A549 (cell line): ENCODE measurements around the gene SVEP1. TPM values are rescaled to one million over a fixed set of nuclear protein-coding genes. Genes with fewer than 3 reads are reported as not detected.

ENCODE experiments used
- ATAC-seq, 2 experiments: fragments of 200-7000 bp in 1 of 2; fragments of >200 bp in 1 of 2; cut with Nextera tagmentation in 1 of 2; cut with Tn5 transposase in 1 of 2; 3 replicates each; pipeline versions ENCODE4 v1.8.0 to v1.9.1; 2018 to 2020; ENCODE audit warnings: mild to moderate bottlenecking in 1 of 2, moderate library complexity in 1 of 2
- CTCF ChIA-PET: fragments of 300-600 bp; sonication (Branson Sonifier 250); formaldehyde crosslinking; extraction: SDS; loops from one replicate; lab custom pipeline; 2021; ENCODE audit warnings: antibody characterized with exemption, inconsistent platforms; lab: Yijun Ruan, JAX
- POLR2A ChIA-PET: fragments of 350-600 bp; formaldehyde crosslinking; extraction: SDS; loops from one replicate; lab custom pipeline; 2021; ENCODE audit warnings: antibody characterized with exemption, inconsistent platforms; lab: Yijun Ruan, JAX
- DNase-seq, 2 experiments: peaks; one replicate each; pipeline versions ENCODE4 v3.0.0 to v3.0.0-alpha.2; 2011 to 2016; ENCODE audit warnings: low read depth in 1 of 2, low spot score in 1 of 2
- FAIRE-seq: peaks from 2 replicates; lab custom pipeline; 2011; peaks lifted over from hg19 to GRCh38; lab: Jason Lieb, UNC
- H3K27ac ChIP-seq, 2 experiments: fragments of >200 bp; sonication (Bioruptor Twin); formaldehyde crosslinking; 3 replicates each; pipeline ENCODE4 v1.5.1; 2016 to 2017
- H3K4me1 ChIP-seq: fragments of >200 bp; sonication (Bioruptor Twin); formaldehyde crosslinking; 3 replicates; pipeline ENCODE4 v1.6.1; 2016
- H3K4me2 ChIP-seq: fragments of >200 bp; sonication (Bioruptor Twin); formaldehyde crosslinking; 3 replicates; pipeline ENCODE4 v1.6.1; 2016
- H3K4me3 ChIP-seq: fragments of >200 bp; sonication (Bioruptor Twin); formaldehyde crosslinking; 3 replicates; pipeline ENCODE4 v1.5.1; 2016
- H3K9me3 ChIP-seq: fragments of >200 bp; sonication (Bioruptor Twin); formaldehyde crosslinking; 3 replicates; pipeline ENCODE4 v1.6.1; 2016
- CBX2 ChIP-seq: fragments of 200-600 bp; sonication (generic); IDR thresholded peaks from 2 replicates; pipeline ENCODE4 v1.6.1; 2016; ENCODE audit warnings: low read depth, mild to moderate bottlenecking, borderline replicate concordance
- CEBPB ChIP-seq, 2 experiments: fragments of >200 bp in 1 of 2; sonication (Bioruptor Twin) in 1 of 2; formaldehyde crosslinking in 1 of 2; IDR thresholded peaks; 2 replicates each; pipeline ENCODE4 v1.6.1; 2012 to 2016
- CHD2 ChIP-seq: fragments of 150-350 bp; IDR thresholded peaks from 2 replicates; pipeline ENCODE4 v1.6.1; 2014; ENCODE audit warnings: low read length; ENCODE audit not compliant: partially characterized antibody
- FOSL2 ChIP-seq, 2 experiments: fragments of 450-650 bp in 1 of 2; fragments of >200 bp in 1 of 2; sonication (Bioruptor Twin) in 1 of 2; formaldehyde crosslinking; IDR thresholded peaks; 2 replicates each; pipeline versions ENCODE4 v1.5.0 to v1.6.1; 2016 to 2020; ENCODE audit warnings: mild to moderate bottlenecking in 1 of 2, moderate library complexity in 1 of 2
- FOXS1 ChIP-seq: fragments of 250-450 bp; sonication (Bioruptor Pico); IDR thresholded peaks from 2 replicates; pipeline ENCODE4 v1.5.0; 2020; ENCODE audit warnings: mild to moderate bottlenecking, moderate library complexity
- HEYL ChIP-seq: fragments of 250-450 bp; sonication (Bioruptor Pico); IDR thresholded peaks from 2 replicates; pipeline ENCODE4 v1.8.0; 2021; ENCODE audit warnings: mild to moderate bottlenecking, moderate library complexity
- HOXB13 ChIP-seq: fragments of 250-450 bp; sonication (Bioruptor Pico); IDR thresholded peaks from 2 replicates; pipeline ENCODE4 v1.5.0; 2020; ENCODE audit warnings: low read depth, mild to moderate bottlenecking, moderate library complexity
- KDM5A ChIP-seq: fragments of 200-600 bp; sonication (generic); IDR thresholded peaks from 2 replicates; pipeline ENCODE4 v1.6.1; 2016; ENCODE audit warnings: antibody characterized with exemption, mild to moderate bottlenecking
- MAZ ChIP-seq: fragments of 150-350 bp; IDR thresholded peaks from 2 replicates; pipeline ENCODE4 v1.6.1; 2014; ENCODE audit warnings: antibody characterized with exemption, low read depth, low read length, borderline replicate concordance
- MYC ChIP-seq: IDR thresholded peaks from 2 replicates; pipeline ENCODE4 v1.6.1; 2012; ENCODE audit warnings: mild to moderate bottlenecking, inconsistent platforms, low read length, improper control_type of control experiment, borderline replicate concordance
- POLR2AphosphoS2 ChIP-seq: conservative IDR thresholded peaks from 2 replicates; pipeline ENCODE4 v1.6.1; 2012; ENCODE audit warnings: low read length, improper control_type of control experiment, inconsistent platforms
- RAD21 ChIP-seq, 2 experiments: fragments of >200 bp in 1 of 2; sonication (Bioruptor Twin) in 1 of 2; formaldehyde crosslinking in 1 of 2; IDR thresholded peaks in 1 of 2; conservative IDR thresholded peaks in 1 of 2; 2 replicates in 1 of 2; 3 replicates in 1 of 2; pipeline ENCODE4 v1.6.1; 2012 to 2018; ENCODE audit warnings: inconsistent platforms in 1 of 2
- RFX5 ChIP-seq: fragments of 450-650 bp; IDR thresholded peaks from 2 replicates; pipeline ENCODE4 v1.7.1; 2014; ENCODE audit warnings: antibody characterized with exemption, mild to moderate bottlenecking, moderate library complexity
- SMC3 ChIP-seq: fragments of >200 bp; sonication (Bioruptor Twin); formaldehyde crosslinking; IDR thresholded peaks from 3 replicates; pipeline ENCODE4 v1.6.1; 2018; ENCODE audit warnings: inconsistent platforms
- SREBF2 ChIP-seq: fragments of 450-650 bp; IDR thresholded peaks from 2 replicates; pipeline ENCODE4 v1.6.1; 2014; ENCODE audit warnings: mild to moderate bottlenecking, moderate library complexity
- TP53 ChIP-seq: fragments of 250-450 bp; sonication (Bioruptor Pico); IDR thresholded peaks from 2 replicates; pipeline ENCODE4 v1.5.0; 2021; ENCODE audit warnings: mild to moderate bottlenecking, moderate library complexity
- ZNF302 ChIP-seq: fragments of 250-450 bp; sonication (Bioruptor Pico); IDR thresholded peaks from 2 replicates; pipeline ENCODE4 v1.9.0; 2021; ENCODE audit warnings: inconsistent platforms, mild to moderate bottlenecking, moderate library complexity
- WGBS: methylation state at CpG from one replicate; pipeline ENCODE4 v1.1.6; 2017; ENCODE audit errors: missing lambda C conversion rate; 5-methylcytosine and 5-hydroxymethylcytosine counted together
- polyA plus RNA-seq, 4 experiments: library from polyadenylated mRNA; depleted of rRNA in 3 of 4; stranded (reverse); fragments of >200 nt; fragmentation: RNase III in 1 of 4; extraction: RNeasy Plus Mini Kit Qiagen cat#74134 plus additional on column Dnase treatment in 1 of 4; gene quantifications; 2 replicates in 3 of 4; 3 replicates in 1 of 4; pipeline ENCODE4 v1.2.3, GENCODE V29; 2011 to 2017
- TF ChIP-seq, protein P1 (sequence below): IDR thresholded peaks from 2 replicates; pipeline ENCODE4 v1.6.1; 2012; ENCODE audit warnings: low read depth, borderline replicate concordance
- TF ChIP-seq, protein P2 (sequence below): fragments of 450-650 bp; IDR thresholded peaks from 2 replicates; pipeline ENCODE4 v1.6.1; 2014; ENCODE audit warnings: antibody characterized with exemption
- TF ChIP-seq, protein P3 (sequence below): fragments of 250-450 bp; sonication (Bioruptor Pico); IDR thresholded peaks from 2 replicates; pipeline ENCODE4 v1.5.0; 2020; ENCODE audit warnings: low read depth, mild to moderate bottlenecking, moderate library complexity
- TF ChIP-seq, protein P4 (sequence below): fragments of >200 bp; sonication (Bioruptor Twin); formaldehyde crosslinking; IDR thresholded peaks from 3 replicates; pipeline ENCODE4 v1.6.1; 2016

Gene SVEP1
- polyA plus RNA-seq, 2 of the 4 experiments (the other 2 are of a cell fraction): 0.52 to 1.5 TPM

DNA sequence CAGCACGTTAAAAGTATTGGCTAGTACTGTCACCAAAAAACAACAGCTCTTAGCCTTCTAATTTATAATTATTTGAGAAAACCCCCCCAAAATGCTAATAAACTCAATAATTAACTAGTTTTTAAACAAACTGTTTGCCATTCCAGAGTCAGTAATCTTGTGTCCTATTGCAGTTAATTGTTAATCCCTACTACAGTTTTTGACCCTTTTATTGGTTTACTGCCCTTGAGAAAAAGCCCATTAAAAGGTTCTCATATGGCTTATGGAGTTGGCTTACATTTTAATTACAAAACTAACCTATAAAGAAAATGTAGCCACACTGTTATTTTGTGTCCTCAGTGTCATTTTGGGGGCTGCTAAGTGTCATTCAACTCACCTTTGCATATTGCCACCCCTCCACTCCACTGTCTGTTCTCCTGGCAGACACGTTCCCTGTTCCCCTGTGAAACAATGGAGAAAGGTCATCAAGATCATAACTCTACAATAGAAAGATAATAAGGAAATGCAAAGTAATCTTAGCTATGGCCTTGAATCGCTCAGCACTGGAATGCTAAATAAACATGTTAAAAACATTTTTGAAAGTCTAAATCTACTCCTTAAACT, 190.3 kb downstream of the SVEP1 start:
- Histone ChIP-seq H3K4me1 (no peaks in the 10 kb centered on the region), H3K4me3 (no peak overlapping the region), H3K27ac (no peak overlapping the region), H3K4me2 (no peak overlapping the region), H3K9me3 (no peaks in the 10 kb centered on the region)
- CTCF ChIA-PET: no interaction called here
- POLR2A ChIA-PET: no interaction called here
- TF ChIP-seq CBX2 (no peak), CEBPB (IDR thresholded peaks at IDR 0.05) (no peak), SMC3 (no peak), HEYL (CRISPR knock-in tag) (no peak)
- DNase-seq: no peak
- ATAC-seq: no peak
- no peak for FAIRE-seq
- WGBS: 69% methylated on average over 3 of the region's 3 CpGs

DNA sequence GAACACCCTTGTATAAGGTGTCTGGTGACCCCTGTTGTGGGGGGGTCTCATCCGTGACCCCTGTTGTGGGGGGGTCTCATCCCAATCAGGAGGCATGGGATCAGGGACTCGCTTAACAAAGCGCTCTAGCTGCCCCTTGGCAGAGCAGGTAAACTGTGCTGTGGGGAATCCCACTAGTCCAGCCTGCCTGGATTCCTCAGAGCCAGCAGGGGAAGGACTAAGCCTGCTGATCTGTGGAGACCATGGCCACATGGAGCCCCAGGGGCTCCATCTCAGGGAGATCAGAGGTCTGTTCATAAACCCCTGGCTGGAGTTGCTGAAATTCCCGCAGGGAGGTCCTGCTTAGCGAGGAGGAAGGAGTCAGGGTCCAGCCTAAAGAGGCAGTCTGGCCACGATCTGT, 196.1 kb downstream of the SVEP1 start:
- Histone ChIP-seq H3K4me1 (no peaks in the 10 kb centered on the region), H3K4me3 (no peak overlapping the region), H3K27ac (no peak overlapping the region), H3K4me2 (no peak overlapping the region), H3K9me3 (no peaks in the 10 kb centered on the region)
- CTCF ChIA-PET: interaction anchor here (1.4 kb wide), 1 partner anchor 167 kb away, joined by 3 read pairs; no protein-coding TSS in a partner anchor
- FAIRE-seq (no peak), ATAC-seq (no peak), DNase-seq (no peak)
- POLR2A ChIA-PET: no interaction called here
- WGBS: 54% methylated on average over 5 of the region's 6 CpGs
- TF ChIP-seq, protein P1, sequence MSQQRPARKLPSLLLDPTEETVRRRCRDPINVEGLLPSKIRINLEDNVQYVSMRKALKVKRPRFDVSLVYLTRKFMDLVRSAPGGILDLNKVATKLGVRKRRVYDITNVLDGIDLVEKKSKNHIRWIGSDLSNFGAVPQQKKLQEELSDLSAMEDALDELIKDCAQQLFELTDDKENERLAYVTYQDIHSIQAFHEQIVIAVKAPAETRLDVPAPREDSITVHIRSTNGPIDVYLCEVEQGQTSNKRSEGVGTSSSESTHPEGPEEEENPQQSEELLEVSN: no peak
- TF ChIP-seq MAZ (no peak), CBX2 (no peak), RAD21 (conservative IDR thresholded peaks at IDR 0.05 in 1 of 2, IDR thresholded peaks at IDR 0.05 in 1 of 2) (no peak), MYC (no peak), HOXB13 (CRISPR knock-in tag) (no peak), FOXS1 (CRISPR knock-in tag) (no peak), POLR2AphosphoS2 (no peak), KDM5A (no peak), SREBF2 (no peak), ZNF302 (CRISPR knock-in tag) (no peak), FOSL2 (IDR thresholded peaks at IDR 0.05) (no peak), FOSL2 (CRISPR knock-in tag; IDR thresholded peaks at IDR 0.05) (no peak), RFX5 (no peak), CHD2 (no peak), TP53 (CRISPR knock-in tag) (no peak)
- TF ChIP-seq, protein P2, sequence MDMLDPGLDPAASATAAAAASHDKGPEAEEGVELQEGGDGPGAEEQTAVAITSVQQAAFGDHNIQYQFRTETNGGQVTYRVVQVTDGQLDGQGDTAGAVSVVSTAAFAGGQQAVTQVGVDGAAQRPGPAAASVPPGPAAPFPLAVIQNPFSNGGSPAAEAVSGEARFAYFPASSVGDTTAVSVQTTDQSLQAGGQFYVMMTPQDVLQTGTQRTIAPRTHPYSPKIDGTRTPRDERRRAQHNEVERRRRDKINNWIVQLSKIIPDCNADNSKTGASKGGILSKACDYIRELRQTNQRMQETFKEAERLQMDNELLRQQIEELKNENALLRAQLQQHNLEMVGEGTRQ: no peak
- TF ChIP-seq, protein P3, sequence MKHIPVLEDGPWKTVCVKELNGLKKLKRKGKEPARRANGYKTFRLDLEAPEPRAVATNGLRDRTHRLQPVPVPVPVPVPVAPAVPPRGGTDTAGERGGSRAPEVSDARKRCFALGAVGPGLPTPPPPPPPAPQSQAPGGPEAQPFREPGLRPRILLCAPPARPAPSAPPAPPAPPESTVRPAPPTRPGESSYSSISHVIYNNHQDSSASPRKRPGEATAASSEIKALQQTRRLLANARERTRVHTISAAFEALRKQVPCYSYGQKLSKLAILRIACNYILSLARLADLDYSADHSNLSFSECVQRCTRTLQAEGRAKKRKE (CRISPR knock-in tag): no peak
- TF ChIP-seq, protein P4, sequence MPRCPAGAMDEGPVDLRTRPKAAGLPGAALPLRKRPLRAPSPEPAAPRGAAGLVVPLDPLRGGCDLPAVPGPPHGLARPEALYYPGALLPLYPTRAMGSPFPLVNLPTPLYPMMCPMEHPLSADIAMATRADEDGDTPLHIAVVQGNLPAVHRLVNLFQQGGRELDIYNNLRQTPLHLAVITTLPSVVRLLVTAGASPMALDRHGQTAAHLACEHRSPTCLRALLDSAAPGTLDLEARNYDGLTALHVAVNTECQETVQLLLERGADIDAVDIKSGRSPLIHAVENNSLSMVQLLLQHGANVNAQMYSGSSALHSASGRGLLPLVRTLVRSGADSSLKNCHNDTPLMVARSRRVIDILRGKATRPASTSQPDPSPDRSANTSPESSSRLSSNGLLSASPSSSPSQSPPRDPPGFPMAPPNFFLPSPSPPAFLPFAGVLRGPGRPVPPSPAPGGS: no peak
- TF ChIP-seq, all 56 proteins: peak for 0
